IPS-11a (cell line): ENCODE data around the gene CCSER1.
"Not testable (repeated sequence)": the region's sequence is repeated elsewhere in the genome, so short reads cannot be mapped to it uniquely, and the experiment has no call there.

Experiments
- H3K4me3 ChIP-seq: one replicate; pipeline ENCODE4 v1.5.1; 2013; ENCODE audit warnings: low read depth, low read length, control low read depth

The CCSER1 gene

GRCh38 chr4:91228659-91229058 is 1101.5 kb downstream of the CCSER1 start:
- H3K4me3 ChIP-seq, result no peak overlapping the region

DNA sequence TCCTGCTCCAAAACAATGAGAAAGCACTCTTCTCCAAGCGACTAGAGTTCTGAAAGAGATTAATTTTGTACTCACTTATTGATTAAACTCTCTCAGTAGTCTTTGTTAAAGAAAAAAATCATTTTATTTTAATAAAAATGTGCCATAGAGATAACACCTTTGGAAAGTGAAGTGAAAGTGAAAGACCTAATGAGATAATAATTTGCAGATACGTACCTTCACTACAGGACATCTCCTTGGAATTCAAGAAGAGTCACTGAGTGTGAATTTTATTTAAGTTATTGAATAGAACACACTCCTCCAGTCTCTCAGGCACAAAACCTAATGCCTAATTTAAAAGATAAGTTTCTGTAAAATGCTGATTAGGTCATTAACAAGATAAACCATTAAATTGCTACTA is 1106.0 kb downstream of the CCSER1 start:
- no peak overlapping the region for H3K4me3 ChIP-seq

DNA sequence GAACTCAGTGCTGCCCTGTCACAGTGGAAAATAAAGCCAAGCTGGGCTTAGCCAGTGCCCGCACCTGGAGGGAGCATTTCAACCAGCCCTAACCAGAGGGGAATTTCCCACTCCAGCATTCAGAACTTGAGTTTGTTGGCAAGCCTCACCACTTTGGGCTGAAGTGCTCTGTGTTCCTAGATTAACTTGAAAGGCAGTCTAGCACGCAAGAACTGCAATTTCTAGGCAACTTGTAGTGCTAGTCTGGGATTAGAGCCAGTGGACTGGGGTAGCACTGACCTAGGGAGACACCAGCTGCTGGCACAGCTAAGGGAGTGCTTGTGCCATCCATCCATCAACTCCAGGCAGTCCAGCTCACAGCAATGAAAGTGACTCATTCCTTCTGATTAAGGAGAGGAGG is 1115.9 kb downstream of the CCSER1 start:
- H3K4me3 ChIP-seq, result no peak overlapping the region

DNA sequence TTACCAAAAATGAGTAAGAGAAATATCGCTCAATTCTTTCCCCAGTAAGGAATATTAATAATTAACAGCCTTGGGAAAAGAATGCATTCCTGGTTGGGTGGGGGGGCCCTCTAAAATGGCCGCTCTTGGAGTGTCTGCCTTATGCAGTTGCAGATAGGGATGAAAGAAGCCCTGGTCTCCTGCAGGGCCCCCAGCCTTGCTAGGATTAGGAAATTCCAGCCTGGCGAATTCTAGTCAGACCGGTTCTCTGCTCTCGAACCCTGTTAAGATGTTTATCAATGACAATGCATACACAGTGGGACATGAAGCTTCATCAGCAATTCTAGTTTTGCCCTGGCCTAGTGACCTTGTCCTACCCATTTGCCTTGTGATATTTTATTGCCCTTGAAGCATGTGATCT is 1128.8 kb downstream of the CCSER1 start:
- no peak overlapping the region for H3K4me3 ChIP-seq

GRCh38 chr4:91256751-91257150 is 1129.6 kb downstream of the CCSER1 start:
- H3K4me3 ChIP-seq, result no peak overlapping the region

- H3K4me3 ChIP-seq, result no peak overlapping the region
Measured at GRCh38 chr4:91257721-91258120, 1130.5 kb downstream of the CCSER1 start.

- no peak overlapping the region for H3K4me3 ChIP-seq
Measured at GRCh38 chr4:91258326-91258725, 1131.1 kb downstream of the CCSER1 start.

DNA sequence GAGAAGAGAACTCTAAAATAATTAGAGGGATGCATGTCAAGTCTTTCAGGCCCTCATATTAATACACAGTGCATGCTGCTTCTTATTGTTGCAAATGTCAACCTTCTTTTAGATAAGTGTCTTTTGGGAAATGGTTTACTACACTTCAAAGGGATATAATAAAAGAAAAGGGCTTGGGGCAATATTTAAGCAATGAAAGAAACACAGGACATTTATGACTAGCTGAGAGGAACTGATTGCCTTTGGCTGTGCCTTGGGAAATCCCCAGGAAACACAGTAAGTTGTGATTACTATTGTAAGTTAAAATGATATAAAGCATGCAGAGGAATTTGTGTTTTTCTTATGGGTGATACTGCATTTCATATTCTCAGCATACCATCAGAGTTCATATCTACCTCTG is 1140.3 kb downstream of the CCSER1 start:
- H3K4me3 ChIP-seq, result no peak overlapping the region

DNA sequence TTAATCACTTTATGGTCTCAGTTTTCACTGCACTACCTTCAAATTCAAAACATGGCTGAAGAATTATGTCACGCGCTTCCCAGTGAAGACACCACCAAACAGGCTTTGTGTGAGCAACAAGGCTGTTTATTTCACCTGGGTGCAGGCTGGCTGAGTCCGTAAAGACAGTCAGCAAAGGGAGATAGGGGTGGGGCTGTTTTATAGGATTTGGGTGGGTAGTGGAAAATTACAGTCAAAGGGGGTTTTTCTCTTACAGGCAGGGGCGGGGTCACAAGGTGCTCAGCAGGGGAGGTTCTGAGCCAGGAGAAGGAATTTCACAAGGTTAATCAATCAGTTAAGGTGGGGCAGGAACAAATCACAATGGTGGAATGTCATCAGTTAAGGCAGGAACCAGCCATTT is 1141.3 kb downstream of the CCSER1 start:
- H3K4me3 ChIP-seq, result not testable (repeated sequence)

DNA sequence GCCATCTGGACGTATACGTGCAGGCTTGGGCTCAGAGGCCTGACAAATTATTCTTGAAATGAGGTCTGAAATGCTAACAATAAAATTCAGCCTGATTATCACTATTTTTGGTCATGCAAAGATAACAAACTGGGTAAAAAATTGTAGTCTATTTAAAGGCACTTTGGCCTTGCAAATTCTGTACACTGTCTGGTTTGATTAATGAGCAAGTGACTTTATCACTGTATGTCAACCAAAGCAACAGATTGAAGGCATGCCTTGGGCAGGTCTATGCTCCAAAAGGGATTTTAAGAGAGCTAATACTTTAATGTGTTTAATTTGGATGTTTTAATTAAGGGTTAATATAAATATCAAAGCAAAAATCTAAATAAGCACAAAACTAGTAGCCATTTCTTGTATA is 1141.7 kb downstream of the CCSER1 start:
- H3K4me3 ChIP-seq, result no peak overlapping the region

DNA sequence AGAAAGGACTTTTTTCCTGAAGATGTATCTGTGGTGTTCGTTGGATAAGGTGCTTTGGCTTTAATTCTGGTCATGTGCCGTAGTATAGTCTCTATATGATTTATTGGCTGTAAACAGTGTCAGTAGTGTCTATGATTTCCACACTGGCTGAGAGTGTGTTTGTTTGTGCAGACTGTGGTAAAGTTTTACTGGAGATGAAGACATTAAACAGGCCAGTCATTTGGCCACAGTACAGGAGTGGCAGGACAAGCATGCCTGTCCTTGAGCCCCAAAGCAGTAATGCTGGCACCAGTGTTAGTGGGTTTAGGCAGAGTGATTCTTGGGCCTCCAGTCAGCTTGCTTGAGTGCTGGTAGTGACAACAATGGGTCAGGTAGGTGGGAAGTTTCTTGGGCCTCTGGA is 1152.7 kb downstream of the CCSER1 start:
- no peak overlapping the region for H3K4me3 ChIP-seq

DNA sequence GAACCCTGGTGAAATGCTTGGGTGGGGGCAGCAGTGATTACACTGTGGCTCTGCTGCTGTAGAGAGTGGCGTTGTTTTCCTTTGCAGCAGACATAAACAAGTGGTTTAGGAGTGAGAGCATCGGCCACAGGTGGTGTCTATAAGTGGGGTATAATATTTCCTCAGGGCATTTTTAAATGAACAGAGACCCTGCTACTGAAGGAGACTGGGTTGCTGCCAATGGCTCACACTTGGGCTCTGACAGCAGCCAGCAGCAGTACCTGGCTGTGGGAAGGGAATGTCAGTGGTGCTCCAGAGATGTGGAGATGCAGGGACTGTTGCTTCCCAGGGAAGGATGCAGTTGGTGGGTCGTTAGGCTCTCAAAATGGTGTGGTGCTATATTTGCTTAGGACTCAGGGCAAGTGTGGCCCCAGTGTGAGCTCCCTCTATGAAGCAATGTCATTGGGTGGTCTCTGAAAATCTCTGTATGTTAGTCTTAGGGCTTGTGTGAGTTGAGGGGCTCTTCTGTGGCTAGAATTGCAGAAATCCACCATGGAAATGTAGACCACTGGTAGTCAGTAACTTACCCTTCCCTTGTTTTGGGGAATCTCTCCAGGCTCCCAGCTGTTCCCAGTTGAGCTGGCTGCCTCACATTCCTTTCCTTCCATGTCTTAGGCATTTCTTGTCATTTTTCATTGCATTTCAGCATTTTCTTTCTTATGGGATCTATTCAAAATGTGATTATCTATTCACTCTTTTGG is 1153.5 kb downstream of the CCSER1 start:
- H3K4me3 ChIP-seq, result no peak overlapping the region

DNA sequence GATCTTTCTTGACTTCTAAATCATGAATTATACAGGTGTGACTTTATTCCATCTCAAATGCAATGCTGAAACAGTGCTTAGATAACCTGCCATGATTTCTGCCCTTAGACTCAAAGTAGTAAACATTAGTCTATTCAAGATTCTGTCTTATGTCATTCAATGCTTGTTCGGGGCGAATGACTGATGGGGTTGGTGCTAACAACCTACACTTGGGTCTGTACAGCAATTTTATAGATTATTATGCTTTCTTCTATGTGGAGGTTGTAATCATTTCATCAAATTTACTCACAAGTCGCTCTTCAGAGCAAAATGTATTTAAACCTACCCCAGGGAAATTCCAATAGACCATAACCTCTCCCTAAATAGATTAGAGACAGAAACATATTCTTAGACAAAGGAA is 1155.0 kb downstream of the CCSER1 start:
- H3K4me3 ChIP-seq, result no peak overlapping the region

- H3K4me3 ChIP-seq, result no peak overlapping the region
Measured at GRCh38 chr4:91283726-91284230, 1156.6 kb downstream of the CCSER1 start.

DNA sequence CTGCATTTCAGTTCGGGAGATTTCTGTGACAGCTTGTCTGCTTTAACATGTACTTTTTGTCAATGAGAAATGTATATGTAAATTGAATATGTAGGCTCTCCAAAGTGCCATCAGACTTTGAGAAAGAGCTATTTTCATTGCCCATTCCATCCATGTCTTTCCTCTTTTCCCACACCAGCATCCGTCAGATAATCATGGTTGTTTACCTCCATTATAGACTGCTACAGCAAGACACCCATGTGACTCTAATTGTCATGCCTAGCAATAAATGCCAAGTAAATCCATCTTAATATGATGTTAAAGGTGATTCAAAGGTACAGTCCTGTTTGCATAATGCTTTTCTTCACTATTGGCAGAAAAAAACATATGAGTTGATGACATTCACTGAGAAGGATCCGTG is 1157.3 kb downstream of the CCSER1 start:
- no peak overlapping the region for H3K4me3 ChIP-seq

- H3K4me3 ChIP-seq, result no peak overlapping the region
Measured at GRCh38 chr4:91285487-91285886, 1158.3 kb downstream of the CCSER1 start.

DNA sequence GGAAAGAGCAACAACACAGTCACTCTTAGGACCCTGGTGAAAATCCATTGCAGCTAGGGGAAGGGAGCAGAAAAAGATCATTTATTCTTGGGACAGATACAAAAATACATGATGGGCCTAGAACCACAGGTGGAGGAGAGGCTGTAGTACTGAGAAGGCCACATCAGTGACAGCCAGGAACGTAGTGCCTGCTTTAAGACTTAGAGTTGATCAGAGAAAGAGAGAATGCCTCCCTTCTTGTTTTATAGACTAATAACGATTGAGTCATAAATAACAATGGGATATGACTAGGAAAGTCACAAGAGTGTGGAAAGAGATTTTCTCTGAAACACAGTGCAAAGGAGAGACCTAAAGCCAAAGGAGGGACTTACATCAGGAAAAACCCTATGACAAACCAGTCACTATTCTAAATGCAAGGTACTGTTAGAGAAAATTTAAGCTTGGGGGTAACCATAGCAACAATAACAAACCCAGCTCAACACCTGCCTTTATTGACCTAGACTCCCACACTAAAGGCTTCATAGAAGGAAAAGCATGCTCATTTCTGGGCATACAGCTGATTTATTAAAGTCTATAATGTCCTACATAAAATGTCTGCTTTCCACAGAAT is 1161.6 kb downstream of the CCSER1 start:
- no peak overlapping the region for H3K4me3 ChIP-seq

DNA sequence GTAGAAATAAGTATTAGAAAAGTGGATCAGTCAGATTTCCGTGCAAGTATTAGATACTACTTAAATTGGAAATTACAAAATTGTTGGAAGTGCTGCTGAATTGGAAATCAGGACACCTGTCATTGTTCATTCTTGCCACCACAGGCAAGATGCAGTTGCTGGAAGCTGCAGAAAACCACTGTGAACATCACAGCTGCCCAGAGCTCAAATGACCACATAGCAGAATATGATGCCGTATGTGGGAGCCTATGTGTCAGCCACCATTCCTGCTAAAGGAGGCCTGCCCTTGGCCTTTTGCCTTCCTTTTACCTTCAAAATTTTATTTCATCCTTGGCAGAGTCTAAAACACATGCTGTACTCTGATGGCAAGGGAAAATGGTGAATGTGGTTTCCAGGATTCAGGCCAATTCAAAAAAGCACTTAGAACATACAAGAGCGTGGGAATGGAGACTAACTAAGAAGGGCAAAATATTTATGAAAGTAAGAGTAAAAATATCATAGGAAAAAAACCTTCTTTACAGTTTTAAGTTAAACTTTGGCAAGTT is 1171.0 kb downstream of the CCSER1 start:
- H3K4me3 ChIP-seq, result no peak overlapping the region

GRCh38 chr4:91298824-91299223 is 1171.6 kb downstream of the CCSER1 start:
- H3K4me3 ChIP-seq, result no peak overlapping the region

DNA sequence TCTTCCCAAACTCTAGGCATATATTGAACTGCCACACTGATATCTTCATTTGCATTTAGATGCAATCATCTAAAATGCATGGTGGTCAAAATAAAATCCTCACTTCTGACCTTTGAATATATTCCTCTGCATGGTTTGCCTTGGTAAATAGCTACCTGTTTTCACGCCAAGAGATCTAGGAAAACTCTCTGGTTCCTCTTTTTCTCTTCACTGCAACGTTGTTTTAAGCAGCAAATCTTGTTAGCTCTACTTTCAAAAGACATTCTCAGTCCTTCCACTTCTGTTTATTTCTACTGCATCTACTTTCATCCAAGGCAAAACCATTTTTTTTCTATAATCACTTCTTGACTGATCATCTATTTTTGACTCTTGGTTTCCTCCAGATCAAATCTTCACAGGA is 1174.9 kb downstream of the CCSER1 start:
- H3K4me3 ChIP-seq, result no peak overlapping the region

DNA sequence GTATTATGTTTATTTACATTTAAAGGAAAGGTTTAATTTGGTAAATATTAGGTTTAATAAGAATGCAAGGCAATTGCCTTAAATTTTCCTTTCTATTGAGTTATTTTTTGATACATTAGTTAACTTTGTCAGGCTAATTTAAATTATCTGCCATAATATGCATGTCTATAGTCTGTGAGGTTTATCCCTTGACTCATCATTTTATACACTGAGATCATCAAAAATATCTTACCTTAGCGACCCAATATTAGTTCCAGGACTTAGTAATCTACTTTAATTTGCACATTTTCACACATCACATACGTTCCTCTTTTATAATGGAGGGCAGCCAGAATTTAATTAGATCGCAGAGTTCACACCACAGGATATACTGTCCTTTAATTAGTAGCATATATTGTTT is 1177.1 kb downstream of the CCSER1 start:
- no peak overlapping the region for H3K4me3 ChIP-seq

DNA sequence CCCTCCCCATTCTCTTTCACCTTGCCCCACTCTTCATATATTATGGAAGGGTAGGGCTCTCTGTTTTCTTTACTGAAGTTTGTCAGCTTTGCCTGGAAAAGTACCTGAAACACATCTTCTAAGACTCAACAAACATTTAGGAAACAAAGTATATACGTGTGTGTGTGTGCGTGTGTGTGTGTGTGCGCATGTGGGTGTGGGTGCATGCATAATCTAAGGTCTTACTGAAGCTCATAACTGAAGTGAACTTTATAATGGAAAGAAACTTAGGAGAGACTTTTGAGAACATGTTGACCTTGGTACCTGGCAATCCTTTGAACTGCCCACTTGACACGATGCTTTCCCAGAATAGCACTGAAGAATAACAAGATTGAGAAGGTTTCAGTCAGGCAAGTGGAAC is 1190.2 kb downstream of the CCSER1 start:
- no peak overlapping the region for H3K4me3 ChIP-seq
